PC-3 (cell line): Measurements from ENCODE around the gene SREK1. TPM values are rescaled to one million over a fixed set of nuclear protein-coding genes. Genes with fewer than 3 reads are reported as not detected.

ENCODE experiments used
- ATAC-seq: fragments of 200-7000 bp; cut with Tn5 transposase; 2 replicates; pipeline ENCODE4 v1.9.1; 2020; ENCODE audit warnings: mild to moderate bottlenecking, moderate library complexity
- BruUV-seq: library from RNA; stranded (reverse); fragments of 400-500 nt; replicated peaks from 2 replicates; lab custom pipeline; 2021; lab: Mats Ljungman, UMichigan
- CTCF ChIA-PET: fragments of 300-600 bp; sonication (Branson Sonifier 250); formaldehyde crosslinking; loops from one replicate; lab custom pipeline; 2022; ENCODE audit warnings: antibody characterized with exemption; lab: Charles Lee
- POLR2A ChIA-PET: fragments of 300-600 bp; sonication (Branson Sonifier 250); formaldehyde crosslinking; loops from one replicate; lab custom pipeline; 2022; ENCODE audit warnings: antibody characterized with exemption; ENCODE audit not compliant: unreplicated experiment; lab: Charles Lee
- DNase-seq: peaks from one replicate; pipeline ENCODE4 v3.0.0-alpha.2; 2015
- H2AFZ ChIP-seq: fragments of 300-600 bp; sonication (generic); 2 replicates; pipeline ENCODE4 v1.6.0; 2016; ENCODE audit warnings: antibody characterized with exemption, low read length
- H3F3A ChIP-seq: fragments of 300-600 bp; sonication (generic); one replicate; pipeline ENCODE4 v1.6.0; 2017; ENCODE audit warnings: antibody characterized with exemption, low read length, control low read depth, mild to moderate bottlenecking; ENCODE audit not compliant: unreplicated experiment
- H3K27ac ChIP-seq: fragments of 300-600 bp; sonication (generic); 2 replicates; pipeline ENCODE4 v1.5.1; 2016; ENCODE audit warnings: mild to moderate bottlenecking, low read length
- H3K27me3 ChIP-seq: fragments of 300-600 bp; sonication (generic); 2 replicates; pipeline ENCODE4 v1.6.1; 2016; ENCODE audit warnings: low read length, mixed read lengths
- H3K36me3 ChIP-seq: fragments of 300-600 bp; sonication (generic); 2 replicates; pipeline ENCODE4 v1.6.1; 2016; ENCODE audit warnings: low read depth, mixed run types, low read length, mixed read lengths
- H3K4me1 ChIP-seq: fragments of 300-600 bp; sonication (generic); 2 replicates; pipeline ENCODE4 v1.5.1; 2016; ENCODE audit warnings: low read length; ENCODE audit not compliant: insufficient read depth
- H3K4me2 ChIP-seq: fragments of 300-600 bp; sonication (generic); 2 replicates; pipeline ENCODE4 v1.6.0; 2016; ENCODE audit warnings: low read length
- H3K4me3 ChIP-seq: fragments of 300-600 bp; sonication (generic); 2 replicates; pipeline ENCODE4 v1.5.1; 2016; ENCODE audit warnings: mild to moderate bottlenecking, low read length, mixed read lengths
- H3K79me2 ChIP-seq: fragments of 300-600 bp; sonication (generic); 2 replicates; pipeline ENCODE4 v1.6.1; 2017; ENCODE audit warnings: low read length, mixed read lengths
- H3K9ac ChIP-seq: fragments of 300-600 bp; sonication (generic); 2 replicates; pipeline ENCODE4 v1.6.0; 2016; ENCODE audit warnings: mild to moderate bottlenecking, low read length
- H3K9me2 ChIP-seq: fragments of 300-600 bp; sonication (generic); replicated peaks from 2 replicates; pipeline ENCODE4 v1.6.1; 2016; ENCODE audit warnings: mixed run types, low read length, mixed read lengths
- H3K9me3 ChIP-seq: fragments of 300-600 bp; sonication (generic); 2 replicates; pipeline ENCODE4 v1.6.1; 2016; ENCODE audit warnings: low read length, mixed read lengths
- H4K20me1 ChIP-seq: fragments of 300-600 bp; sonication (generic); 2 replicates; pipeline ENCODE4 v1.6.1; 2016; ENCODE audit warnings: low read length, mixed read lengths
- EZH2 ChIP-seq: fragments of 300-600 bp; sonication (generic); IDR thresholded peaks from one replicate; pipeline ENCODE4 v1.6.1; 2017; ENCODE audit warnings: antibody characterized with exemption, mild to moderate bottlenecking, low read length; ENCODE audit not compliant: unreplicated experiment
- EZH2phosphoT487 ChIP-seq: fragments of 300-600 bp; sonication (generic); IDR thresholded peaks from 2 replicates; pipeline ENCODE4 v1.6.1; 2018; ENCODE audit warnings: mild to moderate bottlenecking, antibody characterized with exemption, low read length, borderline replicate concordance
- intact Hi-C: fragments of 100-400 bp; cut with micrococcal nuclease; formaldehyde crosslinking; loops from 2 replicates; pipeline ENCODE4 v1.9.0; 2023
- total RNA-seq: library from RNA; depleted of rRNA; stranded (reverse); fragments of >200 nt; gene quantifications from 2 replicates; pipeline ENCODE4 v1.2.3, GENCODE V29; 2014
- TF ChIP-seq, protein P1 (sequence below): fragments of 300-600 bp; sonication (generic); conservative IDR thresholded peaks from 2 replicates; pipeline ENCODE4 v1.5.1; 2017; ENCODE audit warnings: antibody characterized with exemption, low read depth, mild to moderate bottlenecking, low read length

SREK1 gene
- total RNA-seq, 1 experiment from 2014 or later: 43.1 TPM

DNA sequence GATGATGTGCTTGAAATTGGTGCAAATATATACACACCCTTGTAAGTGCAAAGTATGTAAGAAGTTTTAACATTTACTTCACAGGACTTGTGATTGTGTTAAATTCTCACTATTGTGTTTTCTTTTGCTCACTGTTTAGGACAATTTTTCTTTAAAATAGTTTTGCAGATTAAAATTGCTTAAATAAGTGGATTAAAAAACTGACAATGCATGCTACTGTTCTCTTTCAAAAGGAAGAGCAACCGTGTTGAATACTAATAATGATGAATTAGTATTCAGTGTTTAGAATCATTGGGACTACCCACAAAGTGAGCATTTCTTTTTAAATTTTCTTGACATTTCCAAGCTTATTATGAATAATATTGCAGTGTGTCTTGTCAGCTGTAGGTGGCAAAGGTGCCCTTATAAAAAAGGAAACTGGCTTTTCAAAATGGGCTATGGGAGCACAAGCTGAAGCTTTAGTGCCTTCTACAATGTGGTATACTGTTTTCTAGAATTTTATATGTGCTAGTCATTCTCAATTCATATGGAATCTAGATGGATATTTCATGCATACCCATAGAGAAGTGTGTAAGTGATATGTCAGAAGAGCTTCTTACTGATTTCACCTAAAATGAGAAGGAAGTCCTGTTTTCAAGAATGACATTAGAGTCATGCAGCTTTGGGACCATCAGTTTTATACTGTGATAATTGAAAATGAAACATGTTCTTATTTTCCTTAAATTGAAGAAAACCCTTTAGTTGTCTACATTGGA, 35.4 kb downstream of the SREK1 start:
- no peak overlapping the region for H3K27ac ChIP-seq
- ChIA-PET CTCF (no interaction called here), POLR2A (no interaction called here)
- no peak overlapping the region for H2AFZ ChIP-seq
- H3K9me3 ChIP-seq: no peaks in the 10 kb centered on the region
- H4K20me1 ChIP-seq: no peaks in the 10 kb centered on the region
- TF ChIP-seq EZH2phosphoT487 (no peak), EZH2 (no peak)
- TF ChIP-seq, protein P1, sequence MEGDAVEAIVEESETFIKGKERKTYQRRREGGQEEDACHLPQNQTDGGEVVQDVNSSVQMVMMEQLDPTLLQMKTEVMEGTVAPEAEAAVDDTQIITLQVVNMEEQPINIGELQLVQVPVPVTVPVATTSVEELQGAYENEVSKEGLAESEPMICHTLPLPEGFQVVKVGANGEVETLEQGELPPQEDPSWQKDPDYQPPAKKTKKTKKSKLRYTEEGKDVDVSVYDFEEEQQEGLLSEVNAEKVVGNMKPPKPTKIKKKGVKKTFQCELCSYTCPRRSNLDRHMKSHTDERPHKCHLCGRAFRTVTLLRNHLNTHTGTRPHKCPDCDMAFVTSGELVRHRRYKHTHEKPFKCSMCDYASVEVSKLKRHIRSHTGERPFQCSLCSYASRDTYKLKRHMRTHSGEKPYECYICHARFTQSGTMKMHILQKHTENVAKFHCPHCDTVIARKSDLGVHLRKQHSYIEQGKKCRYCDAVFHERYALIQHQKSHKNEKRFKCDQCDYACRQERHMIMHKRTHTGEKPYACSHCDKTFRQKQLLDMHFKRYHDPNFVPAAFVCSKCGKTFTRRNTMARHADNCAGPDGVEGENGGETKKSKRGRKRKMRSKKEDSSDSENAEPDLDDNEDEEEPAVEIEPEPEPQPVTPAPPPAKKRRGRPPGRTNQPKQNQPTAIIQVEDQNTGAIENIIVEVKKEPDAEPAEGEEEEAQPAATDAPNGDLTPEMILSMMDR: no peak
- H3K4me1 ChIP-seq: no peaks in the 10 kb centered on the region
- ATAC-seq: no peak
- H3K9me2 ChIP-seq: no peaks in the 10 kb centered on the region
- no TSS peak for BruUV-seq
- H3K27me3 ChIP-seq: no peaks in the 10 kb centered on the region
- H3K4me2 ChIP-seq: no peak overlapping the region
- intact Hi-C loops: no loop called here
- H3K4me3 ChIP-seq: no peak overlapping the region
- peaks cover 9% of the 10 kb centered on the region for H3K36me3 ChIP-seq
- no peak overlapping the region for H3K9ac ChIP-seq
- no peak for DNase-seq
- H3F3A ChIP-seq: no peaks in the 10 kb centered on the region
- no peaks in the 10 kb centered on the region for H3K79me2 ChIP-seq

DNA sequence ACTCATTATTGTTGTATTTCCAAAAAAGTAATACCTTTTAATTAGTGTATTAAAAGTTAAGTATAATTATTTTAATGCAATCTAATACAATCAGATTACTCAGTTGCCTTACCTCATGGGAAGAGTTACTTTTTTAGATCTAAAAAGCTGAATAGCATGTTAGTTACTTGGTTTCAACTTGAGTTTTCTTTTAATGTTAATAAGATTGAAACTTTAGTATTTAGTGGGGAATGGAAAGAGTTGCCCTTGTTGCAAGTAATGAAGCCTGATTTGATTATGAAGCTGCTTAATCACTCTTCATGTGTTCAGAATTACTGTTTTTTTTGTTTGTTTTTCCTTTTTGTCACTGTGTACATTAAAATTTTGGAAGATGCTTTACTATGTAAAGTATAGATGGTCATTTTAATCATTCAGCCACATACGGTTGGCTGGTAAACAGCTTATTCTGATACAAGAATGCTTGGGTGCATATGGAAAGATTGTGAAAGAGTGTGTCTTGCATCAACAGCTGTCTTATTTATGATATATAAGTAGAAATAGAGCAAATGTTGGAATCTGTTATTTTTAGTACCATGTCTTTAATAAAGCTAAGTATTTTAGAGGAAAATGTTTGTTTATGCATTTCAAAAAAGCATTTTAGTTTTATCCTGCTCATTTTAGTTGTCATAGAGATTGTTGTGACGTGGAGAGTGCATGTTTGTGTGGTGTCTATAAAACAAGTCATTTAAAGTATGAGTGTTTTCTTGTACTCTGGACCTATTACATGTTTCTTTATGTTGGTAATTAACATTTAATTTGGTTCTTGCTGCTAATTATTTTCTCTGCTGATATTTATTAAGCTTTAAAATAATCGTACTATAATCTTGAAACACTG, 36.4 kb downstream of the SREK1 start:
- DNase-seq (no peak), ATAC-seq (no peak)
- Histone ChIP-seq H3K9me2 (no peaks in the 10 kb centered on the region), H3K27me3 (no peaks in the 10 kb centered on the region), H3K4me2 (no peak overlapping the region), H3K9me3 (no peaks in the 10 kb centered on the region), H3K9ac (no peak overlapping the region), H3K27ac (no peak overlapping the region), H3K4me1 (no peaks in the 10 kb centered on the region), H3K4me3 (no peak overlapping the region), H3K79me2 (no peaks in the 10 kb centered on the region), H3F3A (no peaks in the 10 kb centered on the region), H4K20me1 (no peaks in the 10 kb centered on the region), H3K36me3 (peaks cover 6% of the 10 kb centered on the region), H2AFZ (no peak overlapping the region)
- BruUV-seq: no TSS peak
- intact Hi-C loops: no loop called here
- TF ChIP-seq, protein P1: no peak
- TF ChIP-seq EZH2phosphoT487 (no peak), EZH2 (no peak)
- CTCF ChIA-PET: no interaction called here
- POLR2A ChIA-PET: no interaction called here

- Histone ChIP-seq H3K4me2 (no peak overlapping the region), H3K4me3 (no peak overlapping the region), H3K79me2 (no peaks in the 10 kb centered on the region), H3K27ac (no peak overlapping the region), H3K9ac (no peak overlapping the region), H3K36me3 (no peaks in the 10 kb centered on the region), H3K4me1 (no peaks in the 10 kb centered on the region), H3F3A (no peaks in the 10 kb centered on the region), H3K9me2 (no peaks in the 10 kb centered on the region), H3K27me3 (no peaks in the 10 kb centered on the region), H2AFZ (no peak overlapping the region), H3K9me3 (no peaks in the 10 kb centered on the region), H4K20me1 (no peaks in the 10 kb centered on the region)
- intact Hi-C loops: no loop called here
- DNase-seq (no peak), ATAC-seq (no peak)
- no peak for TF ChIP-seq EZH2
- no peak for TF ChIP-seq EZH2phosphoT487
- TF ChIP-seq, protein P1: no peak
- no TSS peak for BruUV-seq
- CTCF ChIA-PET: no interaction called here
- POLR2A ChIA-PET: no interaction called here
Observed at GRCh38 chr5:66186108-66186507, 42.0 kb downstream of the SREK1 start.
